Activated CD4-positive, alpha-beta T cell treated with anti-CD3 and anti-CD28 coated beads, Interleukin-2, amount 10 ng/mL, durations not matched to agents 24 days and 14 days (primary cell): ENCODE results near the gene SPAG9. TPM values are rescaled to one million over a fixed set of nuclear protein-coding genes. Genes with fewer than 3 reads are reported as not detected.
A peak's percentile ranks its signal among the peaks of the same experiment; 100 is the strongest.

Experiments
- DNase-seq: peaks from one replicate; pipeline ENCODE4 v3.0.0; 2022
- H3K27ac Mint-ChIP-seq: one replicate; pipeline ENCODE4 v1.8.0; 2022; ENCODE audit warnings: mild to moderate bottlenecking, mixed read lengths
- H3K27me3 Mint-ChIP-seq: one replicate; pipeline ENCODE4 v1.8.0; 2022; ENCODE audit warnings: mixed read lengths
- H3K36me3 Mint-ChIP-seq: one replicate; pipeline ENCODE4 v1.8.0; 2022; ENCODE audit warnings: low read depth, mild to moderate bottlenecking, mixed read lengths
- H3K4me1 Mint-ChIP-seq: one replicate; pipeline ENCODE4 v1.8.0; 2021; ENCODE audit warnings: mixed read lengths
- H3K4me3 Mint-ChIP-seq: one replicate; pipeline ENCODE4 v1.8.0; 2022; ENCODE audit warnings: mild to moderate bottlenecking, moderate library complexity, mixed read lengths
- H3K9me3 Mint-ChIP-seq: one replicate; pipeline ENCODE4 v1.8.0; 2021; ENCODE audit warnings: mixed read lengths
- intact Hi-C: fragments of 100-400 bp; cut with micrococcal nuclease; formaldehyde crosslinking; loops from one replicate; pipeline ENCODE4 v1.15.1; 2023
- total RNA-seq: library from RNA; stranded (reverse); gene quantifications from 2 replicates; pipeline ENCODE4 v1.2.3, GENCODE V29; 2022

SPAG9 gene
- total RNA-seq, 1 donor from 2014 or later = 47.5 TPM

- Mint-ChIP-seq H3K9me3 (no peaks in the 10 kb centered on the region), H3K4me1 (peaks cover 43% of the 10 kb centered on the region), H3K27ac (peak overlapping the region; percentile 88), H3K27me3 (no peaks in the 10 kb centered on the region), H3K4me3 (no peak overlapping the region), H3K36me3 (no peaks in the 10 kb centered on the region)
- intact Hi-C loops = no loop called here
- DNase-seq = peak; percentile 72
Observed at GRCh38 chr17:50916026-50916707, 204.5 kb downstream of the SPAG9 start.

- peaks cover 50% of the 10 kb centered on the region for H3K4me1 Mint-ChIP-seq
- no peaks in the 10 kb centered on the region for H3K36me3 Mint-ChIP-seq
- DNase-seq = no peak
- H3K27ac Mint-ChIP-seq = peak overlapping the region; percentile 20
- intact Hi-C loops = no loop called here
- no peak overlapping the region for H3K4me3 Mint-ChIP-seq
- H3K27me3 Mint-ChIP-seq = no peaks in the 10 kb centered on the region
- no peaks in the 10 kb centered on the region for H3K9me3 Mint-ChIP-seq
Observed at GRCh38 chr17:50914505-50915063, 206.1 kb downstream of the SPAG9 start.

GRCh38 chr17:50913120-50913519 lies 207.5 kb downstream of the SPAG9 start:
- no peaks in the 10 kb centered on the region for H3K36me3 Mint-ChIP-seq
- no peak for DNase-seq

More at GRCh38 chr17:50913120-50913519, 207.5 kb downstream of the SPAG9 start:
- Mint-ChIP-seq H3K27me3 (no peaks in the 10 kb centered on the region), H3K4me3 (no peak overlapping the region), H3K27ac (no peak overlapping the region), H3K9me3 (no peaks in the 10 kb centered on the region), H3K4me1 (peaks cover 48% of the 10 kb centered on the region)
- intact Hi-C loops = no loop called here

Other genes with a start within 250 kb of the SPAG9 start
- 447 and 455 TPM in 2 replicates for gene NME1, start 32.7 kb upstream of the SPAG9 start, total RNA-seq
- 752 and 795 TPM in 2 replicates for gene NME2, start 45.5 kb upstream of the SPAG9 start, total RNA-seq
- 11.5 and 13.1 TPM in 2 replicates for gene MBTD1, start 139.2 kb upstream of the SPAG9 start, total RNA-seq
- 79.9 and 84.5 TPM in 2 replicates for gene UTP18, start 139.7 kb upstream of the SPAG9 start, total RNA-seq